OCI-LY3 (cell line): ENCODE measurements around the gene EPN2.

Source experiments
- CTCF ChIP-seq: fragments of 200-600, 300-600 bp; sonication (generic); IDR thresholded peaks from 2 replicates; pipeline ENCODE4 v1.5.1; 2014; ENCODE audit warnings: antibody characterized with exemption, low read length, low read depth
- EZH2phosphoT487 ChIP-seq: fragments of 200-600 bp; shearing (Covaris generic); IDR thresholded peaks from 2 replicates; pipeline ENCODE4 v1.6.1; 2018; ENCODE audit warnings: antibody characterized with exemption, mixed run types, low read depth

GRCh38 chr17:19327031-19327783, 90.0 kb downstream of the EPN2 start:
- no peak for TF ChIP-seq CTCF
- TF ChIP-seq EZH2phosphoT487: no peak
